Islet of Langerhans (tissue), 1 donor: ENCODE data around the gene HTR2C.
A peak's percentile ranks its signal among the peaks of the same experiment; 100 is the strongest.
"Not testable (repeated sequence)": the region's sequence is repeated elsewhere in the genome, so short reads cannot be mapped to it uniquely, and the experiment has no call there.

Experiments
- FAIRE-seq: peaks from one replicate; lab custom pipeline; 2011; peaks lifted over from hg19 to GRCh38; lab: Jason Lieb, UNC

The HTR2C gene

DNA sequence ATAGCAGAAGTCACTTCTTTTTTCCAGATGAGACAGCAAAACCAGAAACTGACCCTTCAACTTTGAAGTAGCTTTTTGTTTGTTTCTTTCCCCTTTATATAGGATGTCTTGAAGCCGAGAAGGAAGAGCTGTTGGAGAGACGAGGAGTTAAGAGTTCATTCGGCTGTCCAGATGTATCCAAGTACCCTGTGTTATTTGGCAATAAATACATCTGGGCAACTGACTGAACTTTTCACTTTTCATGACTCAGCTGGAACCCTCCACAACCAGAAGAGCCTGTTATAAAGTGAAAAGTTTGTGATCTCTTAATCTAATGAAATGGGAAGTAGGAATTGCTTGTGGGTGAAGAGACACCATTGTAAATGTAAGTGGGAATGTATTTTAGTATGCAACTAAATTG lies 131.2 kb downstream of the HTR2C start:
- no peak for FAIRE-seq

DNA sequence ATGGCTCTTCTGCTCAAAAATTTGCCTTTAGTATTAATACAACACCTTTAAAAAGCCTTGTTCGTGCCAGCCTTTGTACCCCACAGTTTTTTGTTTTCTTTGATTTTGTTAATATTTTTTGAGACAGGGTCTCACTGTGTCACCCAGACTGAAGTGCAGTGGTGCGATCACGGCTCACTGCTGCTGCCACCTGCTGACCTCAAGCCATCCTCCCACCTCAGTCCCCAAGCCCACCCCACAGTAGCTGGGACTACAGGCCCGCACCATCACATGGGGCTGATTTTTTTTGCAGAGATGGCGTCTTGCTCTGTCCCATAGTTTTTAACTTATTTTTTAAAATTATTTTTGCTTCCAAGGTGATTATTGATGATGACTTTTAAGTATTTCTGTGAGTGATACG lies 134.0 kb downstream of the HTR2C start:
- no peak for FAIRE-seq

DNA sequence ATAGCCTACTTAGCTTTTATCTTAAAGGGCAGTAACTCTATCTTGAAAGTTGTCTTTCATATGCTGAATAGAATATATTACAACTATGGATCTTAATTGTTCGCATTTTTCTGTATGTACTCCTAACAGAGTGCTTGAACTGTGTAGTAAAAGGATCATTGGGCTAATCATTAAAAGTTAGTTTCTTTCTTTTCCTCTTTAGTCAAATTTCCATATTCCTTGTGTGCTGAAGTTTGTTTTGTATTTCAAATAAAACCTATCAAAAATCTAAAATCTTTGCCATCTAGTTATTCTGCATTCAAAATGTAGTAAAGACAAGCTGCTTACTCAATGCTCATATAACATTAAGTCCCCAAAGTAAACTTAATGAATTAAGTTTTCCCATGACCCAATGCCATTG lies 182.7 kb downstream of the HTR2C start:
- FAIRE-seq: no peak

DNA sequence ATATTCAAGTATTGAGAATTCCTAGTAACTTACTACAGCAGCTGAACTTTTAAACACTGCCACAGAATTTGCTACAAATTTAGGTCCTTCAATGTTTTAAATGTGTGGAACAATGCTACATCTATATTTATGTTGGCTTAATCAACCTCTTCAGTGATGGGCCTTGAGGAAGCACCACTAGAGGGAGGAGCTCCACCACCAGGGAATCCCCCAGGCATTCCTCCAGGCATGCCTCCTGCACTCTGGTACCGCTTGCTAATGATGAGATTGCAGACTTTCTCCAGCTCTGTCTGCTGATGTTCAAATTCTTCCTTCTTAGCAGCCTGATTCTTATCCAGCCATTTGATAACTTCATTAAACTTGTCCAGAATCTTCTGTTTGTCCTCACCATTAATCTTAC lies 190.8 kb downstream of the HTR2C start:
- no peak for FAIRE-seq

DNA sequence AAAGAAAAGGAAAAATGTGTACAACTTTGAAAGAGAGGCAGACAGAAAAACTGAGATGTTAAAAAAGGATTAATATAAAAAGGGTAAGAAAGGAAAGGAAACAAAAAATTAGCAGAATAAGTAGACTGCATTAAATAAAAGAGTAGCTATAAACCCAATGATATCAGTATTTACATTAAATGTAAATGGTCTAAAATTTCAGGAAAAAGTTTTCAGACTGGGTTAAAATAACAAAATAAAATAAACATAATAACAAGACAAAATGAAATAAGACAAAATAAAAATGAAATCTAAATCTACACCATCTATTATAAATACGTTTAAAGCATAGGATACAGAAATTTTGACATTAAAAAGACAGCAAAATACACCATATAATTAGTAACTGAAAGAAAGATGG lies 199.0 kb downstream of the HTR2C start:
- no peak for FAIRE-seq

DNA sequence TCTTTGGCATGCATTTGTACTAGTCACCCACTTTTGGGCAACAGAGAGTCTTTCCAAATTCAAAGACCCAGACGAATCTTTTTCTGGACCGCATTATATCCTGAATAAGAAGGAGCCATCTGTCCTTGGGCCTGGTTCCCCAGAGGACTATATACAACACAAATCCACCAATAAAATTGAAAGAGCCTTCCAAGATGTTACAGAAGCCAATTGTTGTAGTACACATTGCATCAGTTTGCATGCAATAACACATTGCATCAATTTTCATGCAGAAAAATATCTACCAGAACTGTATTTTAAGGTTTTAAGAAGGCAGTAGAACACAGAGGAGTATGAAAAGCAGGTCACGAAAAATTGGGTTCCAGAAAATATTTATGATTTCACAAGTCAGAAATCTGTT lies 203.2 kb downstream of the HTR2C start:
- no peak for FAIRE-seq

DNA sequence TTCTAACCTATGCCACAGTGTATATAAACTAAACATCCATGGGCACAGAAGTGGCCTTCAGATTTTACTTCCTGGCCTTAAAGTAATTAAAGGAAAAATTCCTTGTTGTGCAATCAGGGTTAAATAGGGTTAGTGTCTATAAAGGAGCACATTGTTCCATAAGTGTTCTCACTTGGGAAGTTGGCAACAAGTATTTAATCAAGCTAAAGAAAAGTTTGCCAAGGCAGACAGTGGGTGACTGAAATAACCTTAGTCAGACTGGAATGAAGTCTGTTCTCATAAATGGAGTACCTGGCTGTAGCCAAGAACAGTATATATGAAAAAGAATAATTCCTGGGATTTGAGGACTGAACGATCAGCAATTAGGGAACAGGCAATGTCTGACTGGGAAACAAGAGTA lies 213.6 kb downstream of the HTR2C start:
- FAIRE-seq: no peak

DNA sequence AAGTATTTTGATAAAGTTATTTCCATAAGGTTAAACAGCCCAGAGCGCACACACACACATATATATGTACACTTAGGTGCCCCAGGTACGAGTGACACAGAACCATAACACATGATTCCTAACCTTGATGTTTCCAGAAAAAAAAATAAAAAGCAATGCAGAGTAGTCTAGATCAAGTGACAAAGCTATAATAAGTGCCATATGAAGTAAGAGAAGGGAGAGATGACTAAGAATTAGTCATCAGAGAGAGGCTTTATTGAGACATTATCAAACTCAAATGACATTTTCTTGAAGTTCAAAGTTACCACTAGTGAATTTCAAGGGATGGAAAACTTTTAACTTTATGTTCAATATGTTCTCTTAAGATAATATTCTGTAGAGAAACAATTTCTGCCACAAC lies 215.0 kb downstream of the HTR2C start:
- no peak for FAIRE-seq

DNA sequence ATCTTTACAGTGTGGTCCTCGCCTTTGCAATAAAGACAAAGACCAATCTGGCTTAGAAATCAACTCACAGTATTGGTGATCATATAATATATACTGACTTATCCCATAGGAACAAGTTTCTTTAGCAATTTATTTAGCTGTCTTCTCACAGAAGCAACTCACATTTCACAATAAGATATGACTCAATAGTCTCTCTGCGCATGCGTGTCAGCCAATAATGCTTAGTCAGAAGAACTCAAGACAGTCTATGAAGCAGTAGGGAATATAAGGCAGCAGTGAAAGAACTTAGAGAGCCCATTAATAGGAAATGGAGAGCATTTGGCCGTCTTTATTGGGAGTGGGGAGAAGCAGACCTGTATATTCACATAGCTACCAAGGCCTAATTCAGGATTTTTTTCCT lies 216.8 kb downstream of the HTR2C start:
- no peak for FAIRE-seq

DNA sequence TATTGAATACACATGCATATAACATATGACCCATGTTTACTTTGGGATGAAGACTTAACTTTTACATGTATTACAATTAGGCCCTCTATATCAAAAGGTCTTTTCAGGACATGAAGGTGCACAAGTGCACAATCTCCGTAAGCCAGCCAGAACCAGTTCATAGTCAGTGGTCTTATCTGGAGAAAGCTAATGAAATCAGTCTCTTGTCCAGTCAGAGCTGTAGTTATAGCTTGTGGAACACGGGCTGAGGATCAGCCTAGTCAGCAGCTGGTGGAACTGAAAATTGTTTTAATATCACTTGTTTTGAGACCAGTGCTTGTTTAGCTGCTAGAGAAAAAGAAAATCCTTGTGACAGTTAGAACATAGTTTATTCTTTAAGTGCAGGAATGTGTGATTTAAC lies 235.6 kb downstream of the HTR2C start:
- FAIRE-seq: no peak

DNA sequence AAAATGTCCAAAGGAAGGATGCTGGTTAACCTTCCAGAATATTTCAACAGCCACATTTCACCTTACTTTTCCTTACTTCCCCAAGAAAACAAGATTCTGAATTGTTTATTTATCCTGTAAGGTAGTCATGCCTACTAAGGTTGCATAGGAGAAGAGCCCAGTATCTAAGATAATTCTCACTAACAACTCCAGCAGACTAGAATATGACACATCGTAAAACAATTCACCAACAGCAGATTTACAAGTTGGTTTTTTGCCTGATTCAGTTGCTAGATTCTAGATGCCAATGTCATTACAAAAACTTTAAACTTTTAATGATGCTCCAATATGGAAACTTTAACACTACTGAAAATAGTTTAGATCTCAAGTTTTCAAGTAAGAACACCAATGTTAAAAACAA lies 257.2 kb downstream of the HTR2C start:
- FAIRE-seq: no peak

DNA sequence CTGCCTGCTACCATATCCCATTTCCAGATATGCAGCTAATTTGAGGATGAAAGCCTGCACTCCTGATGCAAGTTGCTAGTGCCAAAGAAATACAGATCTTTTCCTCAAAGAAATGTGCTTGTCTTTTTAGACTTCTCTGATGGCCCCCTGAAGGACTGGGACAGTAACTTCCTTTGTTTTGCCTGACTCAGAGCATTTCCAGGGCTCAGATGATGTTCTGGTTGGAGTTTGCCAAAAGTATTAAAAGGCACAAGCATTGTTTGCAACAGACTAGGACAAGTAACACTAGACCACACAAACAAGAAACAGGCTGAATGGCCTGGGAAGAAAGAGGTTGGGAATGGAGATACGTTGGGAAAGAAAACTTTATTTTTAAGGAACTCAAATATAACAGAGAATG lies 258.3 kb downstream of the HTR2C start:
- FAIRE-seq: no peak

DNA sequence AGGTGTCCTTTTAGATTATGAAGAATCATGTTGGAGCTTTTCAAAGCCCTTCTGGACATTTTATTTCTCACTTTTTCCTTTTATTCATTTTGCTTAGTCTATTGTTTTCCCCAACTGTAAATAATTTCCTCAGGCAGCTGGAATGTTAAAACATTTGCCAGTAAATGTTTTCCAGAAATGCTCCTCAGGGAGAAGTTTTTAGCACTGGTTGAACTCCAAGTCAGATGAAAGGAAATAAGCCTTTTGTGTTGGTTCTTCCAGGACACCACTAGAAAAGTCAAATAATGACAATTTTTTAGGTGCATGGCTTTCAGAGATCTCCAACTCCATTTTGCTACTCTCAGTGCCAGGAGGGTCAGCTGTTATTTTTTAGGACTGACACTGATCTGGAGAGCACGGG lies 305.6 kb downstream of the HTR2C start:
- FAIRE-seq: no peak

DNA sequence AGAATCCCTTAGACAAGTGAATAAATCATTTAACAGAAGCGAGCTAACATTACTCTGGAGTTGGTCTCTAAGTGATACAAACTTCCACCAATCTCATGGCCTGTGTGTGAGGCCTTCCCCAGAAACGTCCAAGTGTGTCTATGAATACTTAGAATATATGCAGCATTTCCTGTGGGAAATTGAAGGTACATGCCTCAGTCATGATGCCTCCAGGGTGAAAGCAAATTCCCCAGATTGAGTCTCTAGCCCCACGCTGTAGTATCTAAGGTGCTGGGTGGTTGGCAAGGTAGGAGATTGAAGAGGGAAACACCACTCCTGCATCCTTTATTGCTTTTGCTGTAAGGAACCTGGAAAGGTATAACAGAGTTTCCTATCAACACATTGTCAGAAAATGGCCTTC lies 319.7 kb downstream of the HTR2C start:
- FAIRE-seq: no peak

DNA sequence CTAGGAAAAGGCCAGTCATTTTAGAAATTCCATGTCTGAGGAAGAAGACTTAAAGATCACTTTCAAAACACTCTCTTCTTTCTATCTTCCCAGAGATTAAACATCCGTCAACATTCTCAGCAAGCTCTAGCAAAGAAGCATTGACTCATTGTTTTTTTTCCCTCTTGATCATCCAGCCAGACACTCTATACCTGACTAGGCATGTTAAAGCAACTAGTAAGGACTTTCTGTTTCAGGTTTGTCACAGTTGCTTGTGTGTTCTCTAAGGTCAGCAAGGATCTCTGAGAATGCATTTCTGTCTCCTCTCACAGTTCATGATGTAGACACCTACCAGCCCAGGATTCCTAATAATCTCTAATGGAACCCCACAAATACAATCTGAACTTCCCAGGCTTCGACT lies 321.4 kb downstream of the HTR2C start:
- no peak for FAIRE-seq

DNA sequence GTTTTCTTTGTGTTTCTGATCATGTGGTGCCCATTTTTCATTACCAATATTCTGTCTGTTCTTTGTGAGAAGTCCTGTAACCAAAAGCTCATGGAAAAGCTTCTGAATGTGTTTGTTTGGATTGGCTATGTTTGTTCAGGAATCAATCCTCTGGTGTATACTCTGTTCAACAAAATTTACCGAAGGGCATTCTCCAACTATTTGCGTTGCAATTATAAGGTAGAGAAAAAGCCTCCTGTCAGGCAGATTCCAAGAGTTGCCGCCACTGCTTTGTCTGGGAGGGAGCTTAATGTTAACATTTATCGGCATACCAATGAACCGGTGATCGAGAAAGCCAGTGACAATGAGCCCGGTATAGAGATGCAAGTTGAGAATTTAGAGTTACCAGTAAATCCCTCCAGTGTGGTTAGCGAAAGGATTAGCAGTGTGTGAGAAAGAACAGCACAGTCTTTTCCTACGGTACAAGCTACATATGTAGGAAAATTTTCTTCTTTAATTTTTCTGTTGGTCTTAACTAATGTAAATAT lies 323.2 kb downstream of the HTR2C start:
- no peak for FAIRE-seq

DNA sequence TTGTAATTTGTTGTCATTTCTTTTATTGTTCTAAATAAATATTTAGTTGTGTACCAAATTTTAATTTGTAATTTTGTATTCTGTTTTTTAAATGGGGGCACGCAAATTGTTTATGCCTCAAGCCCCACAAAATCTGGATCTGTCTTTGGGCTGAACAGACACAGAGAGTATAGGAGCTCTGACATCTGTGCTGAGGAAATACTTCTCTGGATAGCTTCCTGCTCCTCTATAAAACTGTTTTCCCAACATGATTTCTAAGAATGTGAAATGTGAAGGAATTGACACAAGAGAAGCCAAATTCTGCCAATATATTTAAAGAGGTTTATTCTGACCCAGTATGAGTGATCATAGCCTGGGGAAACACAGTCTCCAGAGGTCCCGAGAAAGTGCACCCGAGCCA lies 340.5 kb downstream of the HTR2C start:
- FAIRE-seq: no peak

DNA sequence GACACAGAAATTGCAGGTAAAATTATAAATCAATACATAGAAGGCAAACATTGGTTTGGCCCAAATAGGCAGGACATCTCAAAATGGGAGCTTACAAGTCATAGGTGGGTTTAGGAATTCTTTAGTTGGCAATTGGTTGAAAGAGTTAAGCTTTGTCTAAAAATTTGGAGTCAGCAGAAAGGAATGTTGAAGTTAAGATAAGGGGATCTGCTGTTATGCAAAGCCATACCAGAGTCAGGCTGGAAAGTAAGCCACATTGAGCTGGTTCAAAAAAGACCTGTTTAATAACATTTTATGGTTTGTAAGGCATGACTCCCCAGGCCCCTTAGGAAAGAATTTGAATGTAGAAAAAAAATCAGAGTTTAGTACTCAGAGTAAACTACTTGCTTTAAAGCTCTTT lies 341.0 kb downstream of the HTR2C start:
- peak; percentile 24 for FAIRE-seq

DNA sequence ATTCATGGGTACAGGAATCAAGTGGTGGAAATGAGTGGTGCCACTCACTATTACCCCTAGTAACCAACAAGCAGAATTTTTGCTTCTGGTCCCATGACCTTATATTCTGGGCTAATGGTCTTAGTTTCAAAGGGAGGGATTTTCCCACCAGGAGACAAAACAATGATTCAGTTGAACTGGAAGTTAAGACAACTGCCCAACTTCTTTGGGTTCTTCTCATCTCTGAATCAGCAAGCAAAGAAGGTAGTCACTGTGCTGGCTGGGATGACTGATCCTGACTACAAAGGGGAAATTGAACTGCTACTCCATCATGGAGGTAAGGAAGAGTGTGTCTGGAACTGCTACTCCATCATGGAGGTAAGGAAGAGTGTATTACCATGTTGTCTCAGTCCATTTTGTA lies 346.3 kb downstream of the HTR2C start:
- FAIRE-seq: no peak

DNA sequence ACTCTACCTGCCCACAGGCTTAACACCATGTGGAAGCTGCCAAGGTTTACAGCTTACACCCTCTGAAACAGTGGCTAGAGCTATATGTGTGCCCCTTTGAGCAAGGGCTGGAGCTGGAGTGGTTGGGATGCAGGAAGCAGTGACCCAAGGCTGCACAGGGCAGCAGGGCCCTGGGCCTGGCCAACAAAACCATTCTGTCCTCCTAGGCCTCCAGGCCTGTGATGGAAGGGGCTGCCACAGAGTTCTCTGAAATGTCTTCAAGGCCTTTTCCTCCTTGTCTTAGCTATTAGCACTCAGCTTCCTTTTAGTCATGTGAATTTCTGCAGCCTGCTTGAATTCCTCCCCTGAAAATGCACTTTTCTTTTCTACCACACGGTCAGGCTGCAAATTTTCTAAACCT lies 348.7 kb downstream of the HTR2C start:
- FAIRE-seq: no peak

DNA sequence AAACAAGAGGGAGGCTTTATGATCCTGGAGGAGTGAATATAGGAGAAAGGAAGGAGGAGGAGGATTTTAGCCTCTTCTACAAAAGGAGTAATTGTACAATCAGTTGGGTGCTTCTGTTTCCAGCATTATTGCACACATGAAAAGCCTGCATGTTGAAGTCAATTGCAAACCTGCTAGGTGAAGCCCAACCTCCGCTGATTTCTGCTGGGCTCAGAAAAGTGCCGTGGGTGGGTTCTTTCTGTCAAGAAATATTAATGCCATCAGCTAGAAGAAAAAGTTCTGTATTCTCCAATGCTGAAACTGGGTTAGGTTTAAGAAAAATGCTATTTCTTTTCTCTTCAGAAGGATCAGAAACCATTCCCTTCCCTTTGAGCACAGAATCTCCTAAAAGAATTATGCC lies 349.4 kb downstream of the HTR2C start:
- FAIRE-seq: not testable (repeated sequence)

DNA sequence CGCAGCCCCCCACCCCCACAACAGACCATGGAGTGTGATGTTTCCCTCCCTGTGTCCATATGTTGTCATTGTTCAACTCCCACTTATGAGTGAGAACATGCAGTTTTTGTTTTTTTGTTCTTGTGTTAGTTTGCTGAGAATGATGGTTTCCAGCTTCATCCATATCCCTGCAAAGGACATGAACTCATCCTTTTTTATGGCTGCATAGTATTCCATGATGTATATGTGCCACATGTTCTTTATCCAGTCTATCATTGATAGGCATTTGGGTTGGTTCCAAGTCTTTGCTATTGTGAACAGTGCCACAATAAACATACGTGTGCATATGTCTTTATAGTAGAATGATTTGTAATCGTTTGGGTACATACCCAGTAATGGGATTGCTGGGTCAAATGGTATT lies 353.2 kb downstream of the HTR2C start:
- not testable (repeated sequence) for FAIRE-seq

DNA sequence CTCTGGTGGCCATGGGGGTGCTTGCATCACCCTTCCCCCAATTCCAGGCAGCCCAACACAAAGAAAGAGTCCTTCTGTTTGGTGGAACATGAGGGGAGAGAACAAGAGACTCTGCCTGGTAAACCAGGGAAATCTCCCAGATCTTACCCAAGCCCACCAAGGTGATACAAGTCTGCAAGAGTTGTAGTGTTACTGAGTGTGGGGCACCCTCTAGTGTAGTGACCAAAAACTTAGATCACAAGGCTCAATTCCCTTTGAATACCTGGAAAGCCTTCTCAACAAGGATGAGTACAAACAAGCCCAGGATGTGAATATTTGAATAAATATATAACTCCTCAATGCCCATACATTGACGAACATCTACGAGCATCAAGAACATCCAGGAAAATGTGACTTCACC lies 368.8 kb downstream of the HTR2C start:
- FAIRE-seq: no peak
